Right lobe of liver (tissue), 6 donors: ENCODE measurements around the gene CAMTA1. TPM values are rescaled to one million over a fixed set of nuclear protein-coding genes. Genes with fewer than 3 reads are reported as not detected.

Source experiments
- ATAC-seq, 4 donors: fragments of 200-7000 bp; cut with Tn5 transposase; one replicate each; pipeline ENCODE4 v1.9.1; 2020; ENCODE audit warnings: mild to moderate bottlenecking in 4 of 4, moderate library complexity in 4 of 4
- DNase-seq, 3 donors: peaks; one replicate each; pipeline ENCODE4 v3.0.0-alpha.2; 2020
- H3K27ac ChIP-seq, 3 donors: fragments of 200-600 bp; one replicate each; pipeline ENCODE4 v1.8.0; 2022
- H3K27me3 ChIP-seq, 2 donors: fragments of 200-600 bp; one replicate each; pipeline ENCODE4 v1.8.0; 2022
- H3K36me3 ChIP-seq, 4 donors: fragments of 200-600 bp; sonication (generic) in 1 of 4; one replicate each; pipeline versions ENCODE4 v1.5.1 to v1.8.0; 2017 to 2022; ENCODE audit warnings: control low read depth in 1 of 4
- H3K4me1 ChIP-seq, 4 donors: fragments of 200-600 bp; sonication (generic) in 1 of 4; one replicate each; pipeline versions ENCODE4 v1.5.1 to v1.8.0; 2017 to 2022; ENCODE audit warnings: control low read depth in 1 of 4
- H3K4me3 ChIP-seq, 3 donors: fragments of 200-600 bp; one replicate each; pipeline ENCODE4 v1.8.0; 2022
- H3K9me3 ChIP-seq, 4 donors: fragments of 200-600 bp; sonication (generic) in 1 of 4; one replicate each; pipeline versions ENCODE4 v1.5.1 to v1.8.0; 2017 to 2022; ENCODE audit warnings: control low read depth in 1 of 4
- POLR2A ChIP-seq: fragments of 450-650 bp; IDR thresholded peaks from one replicate; pipeline ENCODE4 v1.6.1; 2017; ENCODE audit warnings: antibody characterized with exemption, mild to moderate bottlenecking
- WGBS: methylation state at CpG from one replicate; pipeline ENCODE4 v1.1.6; 2018; ENCODE audit warnings: low coverage, low lambda C conversion rate; ENCODE audit not compliant: insufficient coverage; ENCODE audit errors: missing lambda C conversion rate; 5-methylcytosine and 5-hydroxymethylcytosine counted together
- intact Hi-C, 2 donors: fragments of 100-400 bp; cut with DNase I; formaldehyde crosslinking; loops; one replicate each; pipeline versions ENCODE4 v1.11.2 to v1.14.1; 2022
- total RNA-seq, 6 experiments: library from RNA; depleted of rRNA in 2 of 6; stranded (reverse); fragments of >200 nt in 2 of 6; fragmentation: NEBNext Ultra II Directional in 3 of 6; extraction: Animal tissue kit (Norgen Biotek cat#: 25700) in 3 of 6; gene quantifications; one replicate each; pipeline versions ENCODE4 v1.1.0 to v1.2.4, GENCODE V29; 2016 to 2023
- TF ChIP-seq, protein P1 (sequence below), 4 donors: fragments of 200-600 bp in 3 of 4; fragments of 450-650 bp in 1 of 4; IDR thresholded peaks; one replicate each; pipeline versions ENCODE4 v1.5.1 to v1.8.0; 2016 to 2022; ENCODE audit warnings: antibody characterized with exemption in 4 of 4, mild to moderate bottlenecking in 2 of 4
- donor health status: DM: no; HTN: yes; CAD: no.
- donor health status: DM: no; HTN: no; CAD: no.
- donor health status: DM: no; HTN: no; CAD: no.
- donor health status: DM: no; HTN: yes; CAD: no.
- donor health status: DM: no; HTN: yes; CAD: no.

Gene CAMTA1
- total RNA-seq, 6 experiments from 2014 or later: 32.3 to 49.4 (median 37.2) TPM

DNA sequence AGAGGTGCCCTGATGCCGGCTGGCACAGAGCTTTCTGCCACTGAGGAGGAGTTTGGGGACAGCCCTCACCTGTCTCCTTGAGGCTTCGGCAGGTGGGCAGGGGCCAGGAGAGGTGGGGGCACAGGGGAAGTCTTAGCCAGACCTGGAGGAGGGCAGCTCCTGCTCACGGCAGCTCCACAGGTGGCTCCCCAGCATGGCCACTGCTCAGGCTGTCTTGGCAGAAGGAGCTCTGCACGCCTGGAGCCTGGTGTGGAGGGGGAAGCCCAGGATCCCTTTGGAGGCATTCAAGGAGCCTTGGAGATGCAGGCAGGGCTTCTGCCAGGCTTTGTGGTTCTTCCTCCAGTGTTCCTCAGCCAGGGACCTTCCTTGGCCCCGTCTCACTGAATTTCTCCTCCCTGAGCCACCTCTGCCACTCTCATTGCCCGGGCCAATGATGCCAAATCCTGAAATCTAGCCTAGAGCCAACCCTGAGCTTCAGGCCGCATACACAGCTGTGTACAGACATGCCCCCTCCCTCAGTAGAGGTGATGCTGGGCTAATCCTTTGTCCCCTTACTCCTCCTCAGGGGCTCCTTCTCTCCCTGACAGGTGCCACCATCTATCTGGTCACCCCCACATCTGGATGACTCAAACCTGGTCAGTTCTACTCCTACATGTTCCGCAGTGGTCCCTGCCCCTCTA lies 734.1 kb downstream of the CAMTA1 start:
- no peak overlapping the region for H3K4me3 ChIP-seq
- ATAC-seq: no peak
- H3K9me3 ChIP-seq: no peaks in the 10 kb centered on the region
- no peak for DNase-seq
- no peaks in the 10 kb centered on the region for H3K4me1 ChIP-seq
- H3K27me3 ChIP-seq: no peaks in the 10 kb centered on the region
- intact Hi-C loops: no loop called here
- H3K27ac ChIP-seq: no peak overlapping the region
- no peaks in the 10 kb centered on the region for H3K36me3 ChIP-seq
- TF ChIP-seq POLR2A: no peak
- TF ChIP-seq, protein P1, sequence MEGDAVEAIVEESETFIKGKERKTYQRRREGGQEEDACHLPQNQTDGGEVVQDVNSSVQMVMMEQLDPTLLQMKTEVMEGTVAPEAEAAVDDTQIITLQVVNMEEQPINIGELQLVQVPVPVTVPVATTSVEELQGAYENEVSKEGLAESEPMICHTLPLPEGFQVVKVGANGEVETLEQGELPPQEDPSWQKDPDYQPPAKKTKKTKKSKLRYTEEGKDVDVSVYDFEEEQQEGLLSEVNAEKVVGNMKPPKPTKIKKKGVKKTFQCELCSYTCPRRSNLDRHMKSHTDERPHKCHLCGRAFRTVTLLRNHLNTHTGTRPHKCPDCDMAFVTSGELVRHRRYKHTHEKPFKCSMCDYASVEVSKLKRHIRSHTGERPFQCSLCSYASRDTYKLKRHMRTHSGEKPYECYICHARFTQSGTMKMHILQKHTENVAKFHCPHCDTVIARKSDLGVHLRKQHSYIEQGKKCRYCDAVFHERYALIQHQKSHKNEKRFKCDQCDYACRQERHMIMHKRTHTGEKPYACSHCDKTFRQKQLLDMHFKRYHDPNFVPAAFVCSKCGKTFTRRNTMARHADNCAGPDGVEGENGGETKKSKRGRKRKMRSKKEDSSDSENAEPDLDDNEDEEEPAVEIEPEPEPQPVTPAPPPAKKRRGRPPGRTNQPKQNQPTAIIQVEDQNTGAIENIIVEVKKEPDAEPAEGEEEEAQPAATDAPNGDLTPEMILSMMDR (IDR thresholded peaks at IDR 0.05): no peak
- whole genome bisulfite sequencing: 85% methylated on average over 2 of the region's 8 CpGs

DNA sequence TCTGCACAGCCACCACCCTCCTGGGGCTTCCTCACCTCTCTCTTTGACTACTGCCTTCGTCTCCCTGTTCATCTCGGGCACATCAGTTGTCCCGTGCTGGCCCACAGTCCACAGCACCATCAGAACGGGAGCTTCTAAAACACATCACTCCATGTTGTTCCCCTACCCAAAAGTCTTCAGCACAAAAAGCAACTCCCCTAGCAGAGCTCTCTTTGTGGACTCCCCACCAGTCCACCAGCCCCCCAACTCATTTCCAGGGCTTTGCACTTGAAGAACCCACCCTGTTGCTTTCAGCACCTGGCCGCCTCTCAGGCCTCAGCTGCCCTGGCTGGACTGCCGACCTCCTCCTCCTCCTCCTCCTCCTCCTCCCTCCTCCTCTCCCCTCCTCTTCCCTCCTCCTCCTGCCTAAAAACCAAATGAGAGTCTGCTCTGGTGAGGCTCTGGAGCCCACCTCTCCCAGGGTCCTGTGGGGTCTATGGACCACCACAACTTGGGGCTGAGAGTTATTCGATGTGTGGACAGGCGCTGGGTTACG lies 734.7 kb downstream of the CAMTA1 start:
- Histone ChIP-seq H3K27ac (no peak overlapping the region), H3K36me3 (no peaks in the 10 kb centered on the region), H3K27me3 (no peaks in the 10 kb centered on the region), H3K4me1 (no peaks in the 10 kb centered on the region), H3K4me3 (no peak overlapping the region), H3K9me3 (no peaks in the 10 kb centered on the region)
- ATAC-seq (no peak), DNase-seq (no peak)
- intact Hi-C loops: no loop called here
- TF ChIP-seq, protein P1 (IDR thresholded peaks at IDR 0.05): no peak
- TF ChIP-seq POLR2A: no peak
- WGBS: 82% methylated on average over 7 of the region's 9 CpGs

DNA sequence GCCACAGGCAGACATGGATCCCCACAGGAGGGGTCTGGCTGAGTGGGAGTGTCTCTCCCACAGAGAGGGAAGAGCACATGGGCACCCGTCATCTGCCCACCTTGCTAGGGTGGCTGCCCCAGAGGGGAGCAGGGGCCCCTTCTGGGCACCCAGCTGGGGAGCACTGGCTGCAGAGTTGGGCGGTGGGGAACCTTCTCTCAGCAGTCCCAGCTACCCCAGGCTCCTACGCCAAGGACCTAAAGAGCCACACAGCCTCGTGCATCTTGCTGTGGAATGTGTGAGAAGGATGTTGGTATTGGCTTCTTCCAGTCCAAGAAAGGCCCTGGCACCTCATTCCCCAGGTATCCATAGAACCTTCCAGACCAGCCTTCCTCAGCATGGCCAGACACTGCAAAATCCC lies 735.2 kb downstream of the CAMTA1 start:
- Histone ChIP-seq H3K4me1 (no peaks in the 10 kb centered on the region), H3K36me3 (no peaks in the 10 kb centered on the region), H3K27ac (no peak overlapping the region), H3K9me3 (no peaks in the 10 kb centered on the region), H3K27me3 (no peaks in the 10 kb centered on the region), H3K4me3 (no peak overlapping the region)
- WGBS: no CpG with 5 or more reads among the region's 4 CpGs
- DNase-seq (no peak), ATAC-seq (no peak)
- intact Hi-C loops: no loop called here
- no peak for TF ChIP-seq POLR2A
- TF ChIP-seq, protein P1 (IDR thresholded peaks at IDR 0.05): no peak

DNA sequence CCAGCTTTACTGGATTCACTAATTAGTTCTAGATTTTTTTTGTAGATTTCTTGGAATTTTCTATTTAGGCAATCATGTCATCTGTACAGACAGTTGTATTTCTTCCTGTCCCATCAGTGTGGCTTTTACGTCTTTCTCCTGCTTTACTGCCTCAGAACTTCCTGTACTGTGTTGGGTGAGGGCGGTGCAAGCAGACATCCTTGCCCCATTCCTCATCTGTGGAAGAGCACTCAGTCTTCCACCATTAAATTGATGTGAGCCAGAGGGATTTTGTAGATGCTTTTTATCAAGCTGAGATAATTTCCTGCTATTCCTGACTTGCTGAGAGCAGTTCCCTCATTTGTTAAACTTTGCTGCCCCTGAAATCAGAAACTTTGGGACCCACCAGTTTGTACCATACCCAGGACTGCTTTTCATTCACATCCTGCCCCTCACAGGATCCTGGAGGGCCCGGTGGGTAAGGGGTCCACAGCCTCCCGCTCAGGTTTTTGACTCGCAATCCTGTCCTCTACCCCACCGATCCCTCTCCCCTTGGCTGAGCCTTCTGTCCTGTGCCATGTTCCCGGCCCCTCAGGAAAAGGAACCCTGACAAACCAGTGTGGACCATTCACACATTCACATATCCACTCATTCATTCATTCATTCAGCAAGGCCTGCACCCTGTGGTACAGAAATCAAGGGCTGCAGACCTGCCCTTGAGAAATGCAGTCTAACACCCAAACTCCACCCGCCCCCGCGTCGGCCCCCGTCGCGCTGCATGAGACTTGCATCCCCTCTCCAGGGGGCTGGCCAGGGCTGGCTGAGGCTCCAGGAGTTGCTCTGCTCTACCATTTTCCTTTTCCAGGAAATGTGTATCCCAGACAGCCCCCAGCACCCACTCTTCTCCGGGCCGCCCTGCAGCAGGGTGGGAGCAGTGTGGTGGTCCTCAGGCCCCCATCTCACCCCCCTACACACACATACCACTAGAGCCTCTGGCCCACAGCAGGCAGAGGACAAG lies 739.4 kb downstream of the CAMTA1 start:
- peak in 1 of 4 donors; percentile 12 for ATAC-seq
- peak in 1 of 3 donors; percentile 19 for DNase-seq
- no peaks in the 10 kb centered on the region for H3K27me3 ChIP-seq
- intact Hi-C loops: no loop called here
- no peaks in the 10 kb centered on the region for H3K9me3 ChIP-seq
- H3K4me3 ChIP-seq: no peak overlapping the region
- H3K36me3 ChIP-seq: no peaks in the 10 kb centered on the region
- no peaks in the 10 kb centered on the region for H3K4me1 ChIP-seq
- H3K27ac ChIP-seq: no peak overlapping the region
- 51% methylated on average over 5 of the region's 16 CpGs for WGBS
- TF ChIP-seq, protein P1 (IDR thresholded peaks at IDR 0.05): no peak
- TF ChIP-seq POLR2A: no peak
